HuH-7.5 (cell line): ENCODE measurements around the gene SHISA4.

Experiments
- DNase-seq: peaks from one replicate; pipeline ENCODE4 v3.0.0; 2011; ENCODE audit warnings: low spot score

SHISA4 gene

GRCh38 chr1:201882665-201883132, 6.0 kb upstream of the SHISA4 start:
- no peak for DNase-seq

DNA sequence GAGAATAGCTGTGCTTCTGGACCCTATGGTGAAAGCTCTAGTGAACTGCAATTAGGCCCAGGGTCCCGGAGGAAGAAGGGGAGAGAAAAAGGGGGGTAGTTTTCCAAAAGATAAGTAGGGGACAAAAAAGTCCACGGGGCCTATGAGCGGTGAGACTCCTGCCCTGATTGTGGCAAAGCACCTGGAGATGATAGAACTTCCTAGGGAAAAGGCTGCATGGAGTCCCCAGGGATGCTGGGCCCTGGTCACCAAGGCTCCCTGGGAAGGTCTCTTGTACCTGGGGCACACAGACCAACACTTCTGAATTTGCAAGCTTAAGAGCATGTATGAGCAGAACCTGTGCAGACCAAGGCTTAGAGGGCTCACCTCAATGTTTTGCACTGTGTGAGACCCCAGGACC, 5.4 kb upstream of the SHISA4 start:
- DNase-seq = no peak

GRCh38 chr1:201883786-201884185, 4.9 kb upstream of the SHISA4 start:
- no peak for DNase-seq

DNA sequence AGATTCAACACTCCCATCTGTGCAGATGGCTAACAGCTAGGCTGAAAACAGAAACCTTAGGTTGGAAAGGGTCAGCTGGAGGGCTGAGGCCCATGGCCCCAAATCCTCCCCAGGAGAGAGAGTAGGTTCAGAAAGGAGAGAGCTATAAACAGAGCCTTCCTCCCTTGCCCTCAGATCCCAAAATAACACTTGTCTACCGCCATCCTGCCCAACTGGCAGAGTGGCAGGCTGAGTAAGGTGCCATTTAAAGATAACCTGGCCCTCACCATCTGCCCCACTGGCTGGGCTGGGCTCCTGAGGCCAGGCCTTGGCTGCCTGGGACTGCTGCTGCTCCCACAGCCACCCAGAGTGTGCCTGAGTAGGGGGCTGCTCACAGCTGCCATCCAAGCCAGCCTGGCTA, 4.3 kb upstream of the SHISA4 start:
- no peak for DNase-seq

DNA sequence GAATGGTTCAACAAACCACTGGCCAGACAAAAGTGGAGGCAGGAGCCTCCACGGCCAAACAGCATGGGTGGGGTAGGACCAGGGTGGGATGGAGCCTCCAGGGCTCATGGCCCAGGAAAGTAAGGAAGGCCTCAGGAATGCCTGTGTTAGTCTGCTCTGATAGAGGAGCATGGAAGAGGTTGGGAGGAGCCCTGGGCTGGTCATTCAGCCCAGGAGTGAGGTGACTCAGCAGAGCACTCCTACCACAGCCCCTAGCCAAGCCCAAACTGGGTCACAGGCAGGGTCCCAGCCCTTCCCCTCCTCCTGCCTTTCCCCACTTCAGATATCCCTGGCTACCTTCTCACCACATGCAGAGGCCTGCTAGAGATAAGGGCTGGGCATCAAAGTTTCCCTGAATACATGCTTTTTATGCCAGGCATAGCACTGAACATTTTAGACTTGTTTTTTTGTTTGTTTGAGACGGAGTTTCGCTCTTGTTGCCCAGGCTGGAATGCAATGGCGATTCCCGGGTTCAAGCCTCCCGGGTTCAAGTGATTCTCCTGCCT, 3.1 kb upstream of the SHISA4 start:
- DNase-seq = no peak

- DNase-seq = no peak
These were observed 2.4 kb upstream of the SHISA4 start for GRCh38 chr1:201886103-201886885.

DNA sequence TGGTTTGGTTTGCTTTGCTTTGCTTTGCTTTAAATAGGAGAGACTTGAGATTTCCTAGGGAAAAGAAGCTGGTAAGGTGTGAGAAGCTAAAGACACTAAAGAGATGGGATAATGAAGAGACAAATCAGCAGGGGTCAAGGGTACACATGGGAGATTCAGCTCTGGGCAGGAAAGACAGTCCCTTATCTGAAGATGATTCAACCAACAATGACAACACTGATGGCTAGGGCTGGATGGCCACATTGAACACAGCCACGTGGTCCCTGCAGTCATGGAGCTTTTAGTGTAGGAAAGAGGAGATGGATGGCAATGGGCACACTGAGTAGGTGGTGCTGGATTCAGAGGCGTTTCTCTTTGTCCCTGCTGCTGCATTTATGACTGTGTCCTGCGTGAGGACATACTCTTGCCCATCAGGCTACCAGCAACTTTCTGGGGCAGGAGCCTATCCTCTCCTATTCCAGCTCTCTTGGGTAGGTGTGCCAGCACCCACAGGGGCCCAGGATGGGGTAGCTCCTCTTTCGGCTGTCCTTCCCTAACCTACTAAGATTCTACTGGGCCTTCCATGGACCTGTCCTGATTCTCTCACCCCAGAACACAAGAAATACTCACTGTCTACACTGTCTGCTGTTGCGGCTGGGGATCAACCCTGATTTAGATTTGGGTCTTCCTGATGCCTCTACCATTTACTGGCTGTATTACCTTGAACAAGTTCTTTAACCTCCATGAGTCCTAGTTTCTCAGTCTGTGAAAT, 1.4 kb upstream of the SHISA4 start:
- no peak for DNase-seq

GRCh38 chr1:201889090-201889968, 631 bp downstream of the SHISA4 start:
- DNase-seq = no peak

DNA sequence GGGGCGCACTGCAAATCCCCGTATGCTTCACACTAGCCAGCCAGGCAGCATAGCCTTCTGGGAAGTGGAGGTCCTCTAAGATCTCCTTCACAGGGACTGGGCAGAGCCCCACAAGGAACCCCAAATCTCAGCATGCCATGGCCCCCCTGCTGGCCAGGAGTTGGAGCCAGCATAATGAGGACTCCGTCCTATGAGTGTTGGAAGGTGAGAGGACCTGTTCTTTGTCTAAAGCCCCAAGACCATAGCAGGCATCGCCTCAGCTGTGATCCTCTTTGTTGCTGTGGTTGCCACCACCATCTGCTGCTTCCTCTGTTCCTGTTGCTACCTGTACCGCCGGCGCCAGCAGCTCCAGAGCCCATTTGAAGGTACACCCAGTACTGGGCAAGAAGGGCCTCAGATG, 1.5 kb downstream of the SHISA4 start:
- DNase-seq = no peak

GRCh38 chr1:201890806-201891450, 2.2 kb downstream of the SHISA4 start:
- DNase-seq = no peak

DNA sequence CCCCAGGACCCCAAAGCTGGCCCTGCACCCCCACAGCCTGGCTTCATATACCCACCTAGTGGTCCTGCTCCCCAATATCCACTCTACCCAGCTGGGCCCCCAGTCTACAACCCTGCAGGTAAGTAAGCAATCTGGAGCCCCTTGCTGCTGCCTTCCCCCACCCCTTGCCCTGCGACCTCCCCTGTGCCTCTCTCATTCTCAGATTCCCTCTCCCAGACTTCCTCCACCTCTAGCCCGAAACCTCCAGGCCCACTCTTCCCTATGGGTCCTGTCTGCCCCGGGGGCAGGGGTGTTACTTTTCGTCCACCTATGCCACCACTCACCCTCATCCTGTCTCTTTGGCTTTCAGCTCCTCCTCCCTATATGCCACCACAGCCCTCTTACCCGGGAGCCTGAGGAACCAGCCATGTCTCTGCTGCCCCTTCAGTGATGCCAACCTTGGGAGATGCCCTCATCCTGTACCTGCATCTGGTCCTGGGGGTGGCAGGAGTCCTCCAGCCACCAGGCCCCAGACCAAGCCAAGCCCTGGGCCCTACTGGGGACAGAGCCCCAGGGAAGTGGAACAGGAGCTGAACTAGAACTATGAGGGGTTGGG, 2.9 kb downstream of the SHISA4 start:
- DNase-seq = no peak

GRCh38 chr1:201892211-201892610, 3.5 kb downstream of the SHISA4 start:
- no peak for DNase-seq

- no peak for DNase-seq
These were observed 4.7 kb downstream of the SHISA4 start for GRCh38 chr1:201893431-201893830.

DNA sequence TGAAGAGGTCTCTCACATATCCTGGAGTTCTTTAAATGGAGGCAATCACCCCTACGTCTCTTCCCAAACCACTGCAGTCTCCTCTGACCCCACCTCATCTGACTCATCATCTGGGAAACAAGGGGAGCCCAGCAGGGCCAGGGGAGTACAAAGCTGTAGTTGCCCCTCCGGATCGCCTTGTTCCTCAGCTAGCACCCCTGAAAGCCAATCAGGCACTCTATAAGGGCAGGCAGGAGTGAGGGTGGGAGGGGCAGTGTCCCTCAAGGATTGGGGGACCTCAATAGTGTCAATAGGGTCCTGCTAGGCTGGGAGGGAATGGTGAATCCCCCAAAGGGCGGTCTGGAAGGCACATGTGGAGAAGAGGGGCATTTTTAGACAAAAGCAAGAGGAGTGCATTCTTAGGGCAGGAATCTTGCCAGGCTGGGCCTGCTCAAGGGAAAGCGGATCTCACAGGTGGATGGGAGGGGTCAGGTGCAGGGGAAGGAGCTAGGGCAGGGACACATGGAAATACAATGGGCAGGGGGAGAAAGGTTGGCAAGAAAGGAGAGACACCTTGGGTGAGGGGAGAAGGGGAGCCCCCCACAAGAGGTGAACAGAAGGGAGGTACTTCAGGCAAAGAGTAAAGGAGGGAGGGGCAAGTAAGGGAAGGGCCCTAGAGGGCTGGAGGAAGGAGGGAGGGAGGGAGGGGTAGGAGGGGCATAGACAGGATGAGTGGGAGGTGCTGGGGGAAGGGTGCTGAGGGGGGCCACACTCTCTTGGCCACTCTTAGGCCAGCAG, 5.8 kb downstream of the SHISA4 start:
- DNase-seq = no peak

GRCh38 chr1:201895120-201895665, 6.5 kb downstream of the SHISA4 start:
- DNase-seq = no peak

GRCh38 chr1:201895913-201896807, 7.5 kb downstream of the SHISA4 start:
- peak; percentile 86 for DNase-seq

DNA sequence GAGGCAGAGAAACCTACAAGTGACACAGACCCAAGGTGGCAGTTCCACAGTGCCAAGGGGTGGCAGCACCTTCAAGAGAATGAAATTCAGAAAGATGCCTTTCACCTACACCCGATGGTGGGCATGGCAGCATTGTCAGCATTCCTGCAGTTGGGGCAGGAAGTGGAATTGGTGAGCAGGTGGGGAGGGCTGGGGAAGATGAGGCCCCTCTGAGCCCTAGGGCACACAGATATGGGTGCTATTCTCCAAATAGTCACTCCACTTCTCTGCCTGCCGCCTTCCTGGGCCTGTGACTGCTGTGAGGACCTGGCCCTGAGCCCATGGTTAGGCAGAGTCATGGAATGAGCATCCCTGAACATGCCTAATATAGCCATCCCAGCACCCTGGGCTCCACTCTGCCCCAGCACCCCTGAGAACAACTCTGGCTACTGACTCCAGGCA, 8.3 kb downstream of the SHISA4 start:
- no peak for DNase-seq

- no peak for DNase-seq
These were observed 9.7 kb downstream of the SHISA4 start for GRCh38 chr1:201898240-201898894.
